Measurements from ENCODE around the gene DIPK1A.

DNA sequence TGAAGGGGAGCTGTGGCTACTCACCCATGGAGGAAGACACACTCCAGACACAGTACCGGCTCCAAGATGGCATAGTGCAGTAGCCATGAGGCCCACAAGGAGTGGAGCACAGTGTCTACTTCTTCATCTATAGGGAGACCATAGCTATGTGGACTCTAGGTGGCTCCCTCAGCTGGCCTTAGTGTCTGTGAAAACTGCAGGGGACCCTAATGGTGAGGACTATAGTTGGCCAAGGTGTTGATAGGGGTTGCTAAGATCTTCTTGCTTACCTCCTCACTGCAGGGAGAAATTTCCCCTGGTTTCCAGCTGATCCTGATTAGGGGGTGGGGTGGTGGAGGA, 58.9 kb downstream of the DIPK1A start:
- TF ChIP-seq, protein P1, sequence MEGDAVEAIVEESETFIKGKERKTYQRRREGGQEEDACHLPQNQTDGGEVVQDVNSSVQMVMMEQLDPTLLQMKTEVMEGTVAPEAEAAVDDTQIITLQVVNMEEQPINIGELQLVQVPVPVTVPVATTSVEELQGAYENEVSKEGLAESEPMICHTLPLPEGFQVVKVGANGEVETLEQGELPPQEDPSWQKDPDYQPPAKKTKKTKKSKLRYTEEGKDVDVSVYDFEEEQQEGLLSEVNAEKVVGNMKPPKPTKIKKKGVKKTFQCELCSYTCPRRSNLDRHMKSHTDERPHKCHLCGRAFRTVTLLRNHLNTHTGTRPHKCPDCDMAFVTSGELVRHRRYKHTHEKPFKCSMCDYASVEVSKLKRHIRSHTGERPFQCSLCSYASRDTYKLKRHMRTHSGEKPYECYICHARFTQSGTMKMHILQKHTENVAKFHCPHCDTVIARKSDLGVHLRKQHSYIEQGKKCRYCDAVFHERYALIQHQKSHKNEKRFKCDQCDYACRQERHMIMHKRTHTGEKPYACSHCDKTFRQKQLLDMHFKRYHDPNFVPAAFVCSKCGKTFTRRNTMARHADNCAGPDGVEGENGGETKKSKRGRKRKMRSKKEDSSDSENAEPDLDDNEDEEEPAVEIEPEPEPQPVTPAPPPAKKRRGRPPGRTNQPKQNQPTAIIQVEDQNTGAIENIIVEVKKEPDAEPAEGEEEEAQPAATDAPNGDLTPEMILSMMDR (IDR thresholded peaks at IDR 0.05), result no peak
- no peak for TF ChIP-seq POLR2A (IDR thresholded peaks at IDR 0.05)
